Measurements from ENCODE around the gene PLAU.

- TF ChIP-seq, protein P1, sequence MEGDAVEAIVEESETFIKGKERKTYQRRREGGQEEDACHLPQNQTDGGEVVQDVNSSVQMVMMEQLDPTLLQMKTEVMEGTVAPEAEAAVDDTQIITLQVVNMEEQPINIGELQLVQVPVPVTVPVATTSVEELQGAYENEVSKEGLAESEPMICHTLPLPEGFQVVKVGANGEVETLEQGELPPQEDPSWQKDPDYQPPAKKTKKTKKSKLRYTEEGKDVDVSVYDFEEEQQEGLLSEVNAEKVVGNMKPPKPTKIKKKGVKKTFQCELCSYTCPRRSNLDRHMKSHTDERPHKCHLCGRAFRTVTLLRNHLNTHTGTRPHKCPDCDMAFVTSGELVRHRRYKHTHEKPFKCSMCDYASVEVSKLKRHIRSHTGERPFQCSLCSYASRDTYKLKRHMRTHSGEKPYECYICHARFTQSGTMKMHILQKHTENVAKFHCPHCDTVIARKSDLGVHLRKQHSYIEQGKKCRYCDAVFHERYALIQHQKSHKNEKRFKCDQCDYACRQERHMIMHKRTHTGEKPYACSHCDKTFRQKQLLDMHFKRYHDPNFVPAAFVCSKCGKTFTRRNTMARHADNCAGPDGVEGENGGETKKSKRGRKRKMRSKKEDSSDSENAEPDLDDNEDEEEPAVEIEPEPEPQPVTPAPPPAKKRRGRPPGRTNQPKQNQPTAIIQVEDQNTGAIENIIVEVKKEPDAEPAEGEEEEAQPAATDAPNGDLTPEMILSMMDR (IDR thresholded peaks at IDR 0.05; ENCODE audit: low read length) = no peak
- TF ChIP-seq EZH2phosphoT487 (IDR thresholded peaks at IDR 0.05; ENCODE audit: low read length) = no peak
These were observed 45.8 kb upstream of the PLAU start for GRCh38 chr10:73865107-73865458.

All from MM.1S (cell line).